Breast epithelium (tissue), 4 donors: ENCODE measurements around the gene FAXC. TPM values are rescaled to one million over a fixed set of nuclear protein-coding genes. Genes with fewer than 3 reads are reported as not detected.

Experiments
- DNase-seq, 2 donors: peaks; one replicate each; pipeline ENCODE4 v3.0.0-alpha.2; 2019; ENCODE audit warnings: low spot score in 2 of 2
- H3K27ac ChIP-seq, 2 donors: fragments of 200-600 bp; sonication (generic) in 1 of 2; one replicate each; pipeline ENCODE4 v1.5.1; 2016 to 2019; ENCODE audit warnings: mild to moderate bottlenecking in 1 of 2
- H3K27me3 ChIP-seq, 2 donors: fragments of 200-600 bp; sonication (generic) in 1 of 2; one replicate each; pipeline versions ENCODE4 v1.5.1 to v1.6.0; 2017 to 2019; ENCODE audit warnings: control low read depth in 1 of 2, mild to moderate bottlenecking in 1 of 2
- H3K36me3 ChIP-seq: fragments of 200-600 bp; one replicate; pipeline ENCODE4 v1.5.1; 2019
- H3K4me1 ChIP-seq, 2 donors: fragments of 200-600 bp; sonication (generic); one replicate each; pipeline ENCODE4 v1.5.1; 2016 to 2019; ENCODE audit warnings: control low read depth in 1 of 2
- H3K4me3 ChIP-seq, 3 donors: fragments of 200-600 bp; sonication (generic); 1 replicate in 2 of 3; 2 replicates in 1 of 3; pipeline ENCODE4 v1.5.1; 2016 to 2019; ENCODE audit warnings: mild to moderate bottlenecking in 3 of 3, moderate library complexity in 2 of 3
- H3K9me3 ChIP-seq, 2 donors: fragments of 200-600 bp; sonication (generic) in 1 of 2; one replicate each; pipeline ENCODE4 v1.5.1; 2016 to 2019; ENCODE audit warnings: control low read depth in 1 of 2
- POLR2A ChIP-seq: fragments of 450-650 bp; IDR thresholded peaks from one replicate; pipeline ENCODE4 v1.6.1; 2016; ENCODE audit warnings: antibody characterized with exemption, mild to moderate bottlenecking, moderate library complexity
- POLR2AphosphoS5 ChIP-seq, 3 donors: sonication (generic); formaldehyde crosslinking; IDR thresholded peaks; one replicate each; pipeline ENCODE4 v1.6.1; 2017; ENCODE audit warnings: antibody characterized with exemption in 3 of 3
- intact Hi-C: fragments of 100-400 bp; cut with DNase I; formaldehyde crosslinking; loops from one replicate; pipeline ENCODE4 v1.15.1; 2023; ENCODE audit warnings: low total_unique reads
- total RNA-seq, 3 donors: library from RNA; depleted of rRNA; stranded (reverse); fragments of >200 nt; gene quantifications; one replicate each; pipeline ENCODE4 v1.1.0, GENCODE V29; 2016
- TF ChIP-seq, protein P1 (sequence below), 3 donors: fragments of 450-650 bp; IDR thresholded peaks; one replicate each; pipeline ENCODE4 v1.5.1; 2016 to 2017; ENCODE audit warnings: antibody characterized with exemption in 3 of 3, mild to moderate bottlenecking in 3 of 3, moderate library complexity in 3 of 3

The FAXC gene
- total RNA-seq, 3 donors from 2014 or later = 5.2 to 14.2 TPM; not detected in 1

DNA sequence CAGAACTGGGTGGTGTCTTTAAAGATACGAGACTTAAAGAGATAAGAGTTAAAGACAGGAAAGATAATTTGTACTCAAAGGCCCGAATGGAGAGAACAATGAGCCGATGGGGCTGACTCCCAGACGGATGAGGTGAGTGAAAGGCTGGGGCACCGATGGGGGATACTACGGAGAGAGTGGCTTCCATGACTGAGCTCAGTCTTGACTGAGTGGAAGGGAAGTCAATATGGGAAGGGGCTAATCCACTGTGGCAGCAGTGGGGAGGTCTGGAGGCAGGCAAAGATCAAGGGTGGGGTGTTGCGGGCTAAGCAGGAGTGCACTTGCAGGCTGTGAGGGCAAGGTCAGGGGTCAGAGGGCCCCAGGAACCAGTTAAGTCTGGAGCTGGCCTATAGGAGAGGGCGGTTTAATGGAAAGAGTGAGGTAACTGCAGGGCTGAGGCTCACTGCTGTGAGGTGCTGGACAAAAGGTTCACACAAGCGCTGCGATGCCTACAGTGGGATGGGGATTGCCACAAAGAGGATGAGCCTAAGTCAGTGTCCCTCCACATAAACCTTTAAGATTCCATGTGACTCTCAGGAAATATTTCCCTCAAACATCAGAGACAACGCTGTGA lies 42.1 kb downstream of the FAXC start:
- DNase-seq = no peak
- no peak for TF ChIP-seq POLR2AphosphoS5 (IDR thresholded peaks at IDR 0.05)
- TF ChIP-seq, protein P1, sequence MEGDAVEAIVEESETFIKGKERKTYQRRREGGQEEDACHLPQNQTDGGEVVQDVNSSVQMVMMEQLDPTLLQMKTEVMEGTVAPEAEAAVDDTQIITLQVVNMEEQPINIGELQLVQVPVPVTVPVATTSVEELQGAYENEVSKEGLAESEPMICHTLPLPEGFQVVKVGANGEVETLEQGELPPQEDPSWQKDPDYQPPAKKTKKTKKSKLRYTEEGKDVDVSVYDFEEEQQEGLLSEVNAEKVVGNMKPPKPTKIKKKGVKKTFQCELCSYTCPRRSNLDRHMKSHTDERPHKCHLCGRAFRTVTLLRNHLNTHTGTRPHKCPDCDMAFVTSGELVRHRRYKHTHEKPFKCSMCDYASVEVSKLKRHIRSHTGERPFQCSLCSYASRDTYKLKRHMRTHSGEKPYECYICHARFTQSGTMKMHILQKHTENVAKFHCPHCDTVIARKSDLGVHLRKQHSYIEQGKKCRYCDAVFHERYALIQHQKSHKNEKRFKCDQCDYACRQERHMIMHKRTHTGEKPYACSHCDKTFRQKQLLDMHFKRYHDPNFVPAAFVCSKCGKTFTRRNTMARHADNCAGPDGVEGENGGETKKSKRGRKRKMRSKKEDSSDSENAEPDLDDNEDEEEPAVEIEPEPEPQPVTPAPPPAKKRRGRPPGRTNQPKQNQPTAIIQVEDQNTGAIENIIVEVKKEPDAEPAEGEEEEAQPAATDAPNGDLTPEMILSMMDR (IDR thresholded peaks at IDR 0.05) = no peak
- TF ChIP-seq POLR2A = no peak
- Histone ChIP-seq H3K36me3 (no peaks in the 10 kb centered on the region), H3K9me3 (no peaks in the 10 kb centered on the region), H3K4me1 (no peaks in the 10 kb centered on the region), H3K27ac (no peak overlapping the region), H3K4me3 (no peak overlapping the region), H3K27me3 (no peaks in the 10 kb centered on the region)
- intact Hi-C loops = no loop called here

DNA sequence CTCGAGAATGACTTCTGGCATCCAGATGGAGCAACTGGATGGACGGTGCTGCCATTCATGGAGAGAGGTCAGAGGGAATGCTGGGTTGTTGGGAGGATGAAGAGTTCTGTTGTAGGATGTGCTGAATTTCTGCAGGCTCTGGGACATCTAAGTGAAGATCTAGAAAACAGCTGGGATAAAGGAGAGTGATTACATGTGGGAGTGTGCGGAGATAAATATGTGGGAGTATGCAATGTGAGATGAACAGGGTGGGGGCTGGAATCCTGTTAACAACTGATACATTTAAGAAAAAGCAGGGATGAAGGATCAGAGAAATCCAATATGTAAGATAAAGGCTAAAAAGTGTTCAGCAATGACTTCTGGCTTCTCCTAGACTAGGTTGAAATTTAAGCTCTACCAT lies 43.1 kb downstream of the FAXC start:
- Histone ChIP-seq H3K27me3 (no peaks in the 10 kb centered on the region), H3K4me3 (no peak overlapping the region), H3K27ac (no peak overlapping the region), H3K9me3 (no peaks in the 10 kb centered on the region), H3K4me1 (no peaks in the 10 kb centered on the region), H3K36me3 (no peaks in the 10 kb centered on the region)
- no peak for DNase-seq
- TF ChIP-seq POLR2A = no peak
- TF ChIP-seq POLR2AphosphoS5 (IDR thresholded peaks at IDR 0.05) = no peak
- TF ChIP-seq, protein P1 (IDR thresholded peaks at IDR 0.05) = no peak
- intact Hi-C loops = no loop called here

DNA sequence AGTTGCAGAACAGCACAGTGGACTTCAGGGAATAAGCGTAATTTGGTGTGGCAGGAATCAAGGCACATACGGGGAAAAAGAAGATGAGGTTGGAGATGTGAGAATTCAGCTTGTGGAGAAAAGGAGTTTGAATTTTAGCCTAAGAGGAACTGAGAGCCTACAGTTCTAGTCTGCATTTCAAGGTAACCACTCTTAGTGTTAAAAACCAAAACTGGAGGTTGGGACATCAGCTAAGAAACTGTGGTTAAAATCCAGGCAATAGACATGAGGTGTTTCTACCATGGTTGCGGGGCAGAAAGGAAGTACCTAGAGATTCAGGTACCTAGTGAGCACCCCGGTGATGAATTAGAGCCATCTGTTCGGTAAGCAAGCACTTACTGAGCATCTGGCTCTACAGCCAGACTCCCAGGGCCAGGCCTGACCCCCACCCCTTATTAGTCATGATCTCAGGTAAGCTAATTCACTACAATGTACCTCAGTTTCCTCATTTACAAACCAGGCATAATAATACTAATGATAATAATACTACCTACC lies 44.4 kb downstream of the FAXC start:
- H3K27me3 ChIP-seq = no peaks in the 10 kb centered on the region
- intact Hi-C loops = no loop called here
- TF ChIP-seq POLR2A (no peak), POLR2AphosphoS5 (IDR thresholded peaks at IDR 0.05) (no peak)
- TF ChIP-seq, protein P1 (IDR thresholded peaks at IDR 0.05) = no peak

DNA sequence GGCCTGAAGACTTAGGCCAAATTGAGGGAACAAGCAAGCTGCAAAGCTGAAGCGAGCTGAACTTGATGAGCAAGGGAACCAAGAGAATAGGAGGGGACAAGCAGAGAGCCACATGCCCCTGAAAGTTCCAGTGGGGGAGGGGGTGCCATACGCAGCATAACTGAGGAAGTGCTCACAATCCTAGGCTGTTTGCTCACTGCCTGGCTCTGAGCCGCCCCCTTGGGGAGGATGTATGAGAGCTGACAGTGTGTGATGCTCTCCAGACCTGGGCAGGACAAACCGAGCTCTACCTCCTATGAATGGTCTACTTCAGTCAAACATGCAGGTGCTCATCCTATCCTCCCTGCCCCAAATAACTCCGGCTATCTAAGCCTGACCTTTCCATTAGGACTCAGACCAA lies 52.1 kb downstream of the FAXC start:
- DNase-seq = no peak
- Histone ChIP-seq H3K27me3 (no peaks in the 10 kb centered on the region), H3K27ac (no peak overlapping the region), H3K4me1 (no peaks in the 10 kb centered on the region), H3K4me3 (no peak overlapping the region), H3K36me3 (no peaks in the 10 kb centered on the region), H3K9me3 (no peaks in the 10 kb centered on the region)
- TF ChIP-seq, protein P1 (IDR thresholded peaks at IDR 0.05) = no peak
- no peak for TF ChIP-seq POLR2A
- TF ChIP-seq POLR2AphosphoS5 (IDR thresholded peaks at IDR 0.05) = no peak
- intact Hi-C loops = no loop called here

More for the DNA sequence above, 44.4 kb downstream of the FAXC start:
- no peaks in the 10 kb centered on the region for H3K36me3 ChIP-seq
- no peak for DNase-seq
- no peak overlapping the region for H3K4me3 ChIP-seq
- H3K9me3 ChIP-seq = no peaks in the 10 kb centered on the region
- H3K4me1 ChIP-seq = no peaks in the 10 kb centered on the region
- no peak overlapping the region for H3K27ac ChIP-seq

DNA sequence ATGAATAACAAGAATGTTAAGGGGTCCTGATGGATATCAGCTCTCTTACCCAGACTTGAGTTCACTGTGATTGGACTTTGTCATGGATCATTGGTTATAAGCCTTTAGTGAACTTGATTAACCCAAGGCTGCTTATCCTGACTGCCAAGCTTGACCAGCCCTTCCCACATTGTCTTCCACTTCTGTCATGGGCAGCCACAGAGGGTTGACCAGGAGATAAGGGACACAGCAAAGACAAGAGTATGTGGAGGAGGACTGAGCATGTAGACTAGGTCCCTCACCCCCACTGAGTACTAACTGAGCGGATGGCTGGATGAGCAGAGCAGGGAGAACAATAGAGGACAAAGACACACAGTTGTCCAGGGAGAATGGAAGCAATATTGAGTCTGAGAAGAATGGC lies 52.5 kb downstream of the FAXC start:
- intact Hi-C loops = no loop called here
- Histone ChIP-seq H3K4me3 (no peak overlapping the region), H3K4me1 (no peaks in the 10 kb centered on the region), H3K36me3 (no peaks in the 10 kb centered on the region), H3K27me3 (no peaks in the 10 kb centered on the region), H3K27ac (no peak overlapping the region), H3K9me3 (no peaks in the 10 kb centered on the region)
- DNase-seq = no peak
- TF ChIP-seq, protein P1 (IDR thresholded peaks at IDR 0.05) = no peak
- no peak for TF ChIP-seq POLR2AphosphoS5 (IDR thresholded peaks at IDR 0.05)
- TF ChIP-seq POLR2A = no peak
